ENCODE data around the gene TRIM17.

Gene TRIM17

DNA sequence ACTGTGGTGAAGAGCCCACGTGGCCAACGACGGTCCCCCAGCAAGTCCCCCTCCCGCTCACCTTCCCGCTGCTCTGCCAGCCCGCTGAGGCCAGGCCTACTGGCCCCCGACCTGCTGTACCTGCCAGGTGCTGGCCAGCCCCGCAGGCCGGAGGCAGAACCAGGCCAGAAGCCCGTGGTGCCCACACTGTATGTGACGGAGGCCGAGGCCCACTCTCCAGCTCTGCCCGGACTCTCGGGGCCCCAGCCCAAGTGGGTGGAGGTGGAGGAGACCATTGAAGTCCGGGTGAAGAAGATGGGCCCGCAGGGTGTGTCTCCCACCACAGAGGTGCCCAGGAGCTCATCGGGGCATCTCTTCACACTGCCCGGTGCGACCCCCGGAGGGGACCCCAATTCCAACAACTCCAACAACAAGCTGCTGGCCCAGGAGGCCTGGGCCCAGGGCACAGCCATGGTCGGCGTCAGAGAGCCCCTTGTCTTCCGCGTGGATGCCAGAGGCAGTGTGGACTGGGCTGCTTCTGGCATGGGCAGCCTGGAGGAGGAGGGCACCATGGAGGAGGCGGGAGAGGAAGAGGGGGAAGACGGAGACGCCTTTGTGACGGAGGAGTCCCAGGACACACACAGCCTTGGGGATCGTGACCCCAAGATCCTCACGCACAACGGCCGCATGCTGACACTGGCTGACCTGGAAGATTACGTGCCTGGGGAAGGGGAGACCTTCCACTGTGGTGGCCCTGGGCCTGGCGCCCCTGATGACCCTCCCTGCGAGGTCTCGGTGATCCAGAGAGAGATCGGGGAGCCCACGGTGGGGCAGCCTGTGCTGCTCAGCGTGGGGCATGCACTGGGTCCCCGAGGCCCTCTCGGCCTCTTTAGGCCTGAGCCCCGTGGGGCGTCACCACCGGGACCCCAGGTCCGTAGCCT is 56.8 kb downstream of the TRIM17 start:
- DNase-seq (ENCODE audit: low spot score): no peak
- TF ChIP-seq CTCF (IDR thresholded peaks at IDR 0.05; ENCODE audit: extremely low read depth, insufficient read depth, missing control alignments): no peak
- in situ Hi-C loops (cut with MboI; ENCODE audit: low pct_unique_long_range_greater_than_20kb, low sequenced_read_pairs, unreplicated experiment): no loop called here

- DNase-seq (ENCODE audit: low spot score): no peak
- in situ Hi-C loops (cut with MboI; ENCODE audit: low pct_unique_long_range_greater_than_20kb, low sequenced_read_pairs, unreplicated experiment): no loop called here
- no peak for TF ChIP-seq CTCF (IDR thresholded peaks at IDR 0.05; ENCODE audit: extremely low read depth, insufficient read depth, missing control alignments)
These were observed 57.7 kb downstream of the TRIM17 start for GRCh38 chr1:228358764-228359612.

- TF ChIP-seq CTCF (IDR thresholded peaks at IDR 0.05; ENCODE audit: extremely low read depth, insufficient read depth, missing control alignments): no peak
- no peak for DNase-seq (ENCODE audit: low spot score)
- in situ Hi-C loops (cut with MboI; ENCODE audit: low pct_unique_long_range_greater_than_20kb, low sequenced_read_pairs, unreplicated experiment): no loop called here
These were observed 58.5 kb downstream of the TRIM17 start for GRCh38 chr1:228358039-228358763.

Measured in GM13977 (cell line).